LNCaP clone FGC (cell line): ENCODE data around the gene KLRC4.
"Not testable (repeated sequence)": the region's sequence is repeated elsewhere in the genome, so short reads cannot be mapped to it uniquely, and the experiment has no call there.

Experiments
- DNase-seq: peaks from one replicate; pipeline ENCODE4 v3.0.0-alpha.2; 2011; ENCODE audit warnings: low read depth
- H3K4me3 ChIP-seq: 2 replicates; pipeline ENCODE4 v1.5.1; 2011; ENCODE audit warnings: mild to moderate bottlenecking, low read depth, low read length, control low read depth
- CTCF ChIP-seq: IDR thresholded peaks from 2 replicates; pipeline ENCODE4 v1.5.1; 2012; ENCODE audit warnings: mild to moderate bottlenecking; ENCODE audit not compliant: control insufficient read depth, insufficient read depth; ENCODE audit errors: extremely low read depth

KLRC4 gene

GRCh38 chr12:10400829-10401228, 8.7 kb downstream of the KLRC4 start:
- no peak for DNase-seq
- no peak overlapping the region for H3K4me3 ChIP-seq
- TF ChIP-seq CTCF, result no peak

- no peak overlapping the region for H3K4me3 ChIP-seq
- DNase-seq, result no peak
- TF ChIP-seq CTCF, result no peak
These were observed 11.4 kb downstream of the KLRC4 start for GRCh38 chr12:10398168-10398567.

- H3K4me3 ChIP-seq, result no peak overlapping the region
- DNase-seq, result no peak
- no peak for TF ChIP-seq CTCF
These were observed 12.3 kb downstream of the KLRC4 start for GRCh38 chr12:10397296-10397695.

- not testable (repeated sequence) for H3K4me3 ChIP-seq
These were observed 13.4 kb downstream of the KLRC4 start for GRCh38 chr12:10396176-10396575.

GRCh38 chr12:10395390-10395998, 14.1 kb downstream of the KLRC4 start:
- peak overlapping the region; percentile 14; the same call in 1 of the 2 replicates for H3K4me3 ChIP-seq
- peak; percentile 90 for DNase-seq
- no peak for TF ChIP-seq CTCF

More at GRCh38 chr12:10396176-10396575, 13.4 kb downstream of the KLRC4 start:
- not testable (repeated sequence) for DNase-seq

GRCh38 chr12:10394531-10395152, 14.9 kb downstream of the KLRC4 start:
- not testable (repeated sequence) for DNase-seq, H3K4me3 ChIP-seq

GRCh38 chr12:10393291-10393690, 16.3 kb downstream of the KLRC4 start:
- TF ChIP-seq CTCF, result no peak

GRCh38 chr12:10392394-10392930, 17.1 kb downstream of the KLRC4 start:
- peak; percentile 96 for DNase-seq
- H3K4me3 ChIP-seq, result no peak overlapping the region
- TF ChIP-seq CTCF, result no peak

More at GRCh38 chr12:10393291-10393690, 16.3 kb downstream of the KLRC4 start:
- H3K4me3 ChIP-seq, result no peak overlapping the region
- DNase-seq, result no peak

GRCh38 chr12:10390991-10391390, 18.6 kb downstream of the KLRC4 start:
- not testable (repeated sequence) for DNase-seq, H3K4me3 ChIP-seq
